Activated naive CD8-positive, alpha-beta T cell treated with anti-CD3 and anti-CD28 coated beads, Interleukin-2, amount 50 U/mL, for 16 hours (primary cell): Measurements from ENCODE around the gene COL6A2.
"Not testable (repeated sequence)": the region's sequence is repeated elsewhere in the genome, so short reads cannot be mapped to it uniquely, and the experiment has no call there.

Experiments
- DNase-seq: peaks from one replicate; pipeline ENCODE4 v3.0.0-alpha.2; 2020; ENCODE audit warnings: low read depth, low spot score

Gene COL6A2

DNA sequence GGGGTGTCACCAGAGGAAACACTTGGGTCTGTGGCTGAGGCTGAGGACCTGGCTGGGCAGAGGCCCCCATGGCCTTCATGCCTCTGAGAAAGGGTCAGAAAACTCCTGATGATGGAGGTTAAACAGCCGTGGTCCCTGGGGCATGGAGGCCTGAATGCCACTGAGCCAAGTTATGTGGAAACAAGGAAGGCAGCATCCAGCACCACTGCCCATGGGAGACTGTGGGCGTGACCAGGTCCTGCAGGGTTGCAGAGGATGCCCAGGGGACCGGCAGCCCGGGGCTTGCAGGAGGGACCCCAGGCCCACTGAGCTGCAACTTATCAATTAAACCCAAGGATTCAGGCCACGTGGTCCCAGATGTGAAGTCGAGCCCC is 18.9 kb upstream of the COL6A2 start:
- DNase-seq, result no peak

DNA sequence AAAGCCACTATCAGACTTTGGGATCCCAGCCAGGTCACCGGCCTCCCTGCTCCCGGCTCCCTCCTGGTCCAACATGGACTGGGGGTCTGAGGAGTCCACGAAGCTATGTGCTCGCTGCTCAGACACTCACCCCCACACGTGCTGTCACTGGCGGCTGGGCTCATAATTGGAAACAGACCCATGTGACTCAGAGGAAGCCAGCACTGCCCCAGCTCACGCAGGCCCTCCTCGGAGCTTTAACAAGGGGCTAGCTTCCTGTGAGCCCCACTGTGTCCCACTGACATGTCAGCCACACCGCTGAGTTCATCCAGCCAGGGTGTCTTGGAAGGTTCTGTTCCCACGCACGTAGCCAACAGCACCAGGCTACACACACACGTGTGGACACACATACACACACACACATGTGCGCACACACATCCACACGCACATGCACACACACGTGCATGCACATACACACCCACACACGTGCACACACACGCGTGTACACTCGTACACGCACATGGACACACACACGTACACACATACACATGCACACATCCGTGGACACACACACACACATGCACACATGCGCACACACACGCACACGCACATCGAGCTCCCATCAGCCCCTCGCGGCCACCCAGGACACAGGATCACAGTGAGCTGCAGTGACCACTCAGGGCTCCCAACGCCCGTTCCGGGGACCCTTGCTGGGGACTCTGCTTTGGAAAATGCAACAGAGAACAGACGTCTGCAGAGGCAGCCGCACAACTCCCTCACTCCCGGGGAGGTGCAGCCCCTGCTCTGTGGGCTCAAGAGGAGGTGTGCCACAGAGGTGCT is 18.4 kb upstream of the COL6A2 start:
- DNase-seq, result no peak

DNA sequence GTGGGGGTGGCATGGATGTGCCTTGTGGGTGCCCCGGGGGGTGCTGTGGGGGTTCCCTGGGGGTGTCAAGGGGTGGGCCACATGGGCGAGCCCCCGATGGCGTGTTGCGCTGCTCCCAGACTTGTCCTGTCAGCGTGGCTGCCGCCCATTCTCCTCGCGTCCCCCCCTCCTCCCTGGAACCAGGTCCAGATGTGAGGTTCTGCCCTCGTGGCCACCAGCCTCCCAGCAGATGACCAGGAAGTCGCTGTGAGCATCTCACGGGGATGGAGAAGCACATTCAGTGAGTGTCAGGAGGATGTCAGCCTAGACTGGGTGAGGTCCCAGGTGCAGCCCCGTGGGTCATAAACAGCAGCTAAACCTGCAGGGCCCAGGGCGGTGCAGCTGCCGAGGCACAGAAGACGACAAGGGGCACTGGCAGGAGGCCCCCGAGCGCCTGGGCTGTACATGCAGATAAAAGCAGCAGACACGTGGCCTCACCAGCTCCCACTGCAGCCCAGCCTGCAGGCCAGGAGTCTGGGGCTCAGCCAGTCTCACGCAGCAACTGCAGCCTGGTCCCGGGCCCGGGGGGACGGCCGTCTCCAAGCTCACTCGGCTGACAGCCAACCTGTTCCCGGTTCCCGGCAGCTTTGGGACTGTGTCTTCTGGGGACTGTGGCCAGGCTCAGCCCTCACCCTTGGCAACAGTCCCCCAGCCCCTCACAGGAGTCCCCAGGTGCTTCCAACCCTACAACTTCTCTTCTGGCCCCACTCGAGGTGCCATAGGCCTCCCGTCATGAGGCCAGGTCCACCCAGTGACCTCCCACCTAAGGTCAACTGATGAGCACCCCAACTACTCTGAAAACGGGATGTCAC is 17.5 kb upstream of the COL6A2 start:
- DNase-seq, result no peak

DNA sequence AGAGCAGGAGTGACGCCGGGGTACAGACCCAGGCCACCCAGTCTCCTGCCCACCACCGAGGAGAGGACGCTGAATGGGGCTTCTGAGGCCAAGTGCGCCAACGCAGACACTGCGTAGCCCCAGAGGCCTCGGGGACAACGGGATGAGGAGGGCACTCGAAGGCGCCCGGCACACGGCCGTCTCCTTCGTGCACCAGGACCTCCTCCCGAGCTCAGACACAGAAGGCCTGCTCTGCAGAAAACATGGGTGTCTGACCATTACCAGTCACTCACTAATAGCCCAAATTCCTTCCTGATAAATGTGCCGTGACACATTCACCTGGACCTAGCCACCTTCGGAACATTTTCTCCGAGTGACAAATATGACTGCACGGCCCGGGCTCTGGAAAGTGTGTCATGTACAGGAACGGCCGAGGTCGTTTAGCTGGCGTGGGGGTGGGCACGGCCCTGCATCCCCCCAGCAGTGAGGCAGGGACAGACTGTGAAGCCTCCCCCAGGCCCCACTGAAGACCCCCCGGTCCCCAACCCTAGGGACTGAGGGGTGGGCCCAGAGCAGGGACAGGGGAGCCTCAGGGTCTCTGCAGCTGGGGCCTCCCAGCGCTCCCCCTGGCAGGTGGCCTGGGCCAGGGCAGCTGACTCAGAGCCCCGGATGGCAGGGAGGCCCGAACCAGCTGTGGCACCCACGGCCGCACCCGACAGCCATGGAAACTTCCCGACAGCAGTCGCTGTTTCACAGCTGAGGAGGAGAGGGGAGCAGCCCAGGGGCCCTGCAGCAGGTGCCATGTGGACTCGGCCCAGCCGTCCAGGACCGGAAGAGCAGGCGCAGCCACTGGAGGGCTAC is 16.7 kb upstream of the COL6A2 start:
- no peak for DNase-seq

DNA sequence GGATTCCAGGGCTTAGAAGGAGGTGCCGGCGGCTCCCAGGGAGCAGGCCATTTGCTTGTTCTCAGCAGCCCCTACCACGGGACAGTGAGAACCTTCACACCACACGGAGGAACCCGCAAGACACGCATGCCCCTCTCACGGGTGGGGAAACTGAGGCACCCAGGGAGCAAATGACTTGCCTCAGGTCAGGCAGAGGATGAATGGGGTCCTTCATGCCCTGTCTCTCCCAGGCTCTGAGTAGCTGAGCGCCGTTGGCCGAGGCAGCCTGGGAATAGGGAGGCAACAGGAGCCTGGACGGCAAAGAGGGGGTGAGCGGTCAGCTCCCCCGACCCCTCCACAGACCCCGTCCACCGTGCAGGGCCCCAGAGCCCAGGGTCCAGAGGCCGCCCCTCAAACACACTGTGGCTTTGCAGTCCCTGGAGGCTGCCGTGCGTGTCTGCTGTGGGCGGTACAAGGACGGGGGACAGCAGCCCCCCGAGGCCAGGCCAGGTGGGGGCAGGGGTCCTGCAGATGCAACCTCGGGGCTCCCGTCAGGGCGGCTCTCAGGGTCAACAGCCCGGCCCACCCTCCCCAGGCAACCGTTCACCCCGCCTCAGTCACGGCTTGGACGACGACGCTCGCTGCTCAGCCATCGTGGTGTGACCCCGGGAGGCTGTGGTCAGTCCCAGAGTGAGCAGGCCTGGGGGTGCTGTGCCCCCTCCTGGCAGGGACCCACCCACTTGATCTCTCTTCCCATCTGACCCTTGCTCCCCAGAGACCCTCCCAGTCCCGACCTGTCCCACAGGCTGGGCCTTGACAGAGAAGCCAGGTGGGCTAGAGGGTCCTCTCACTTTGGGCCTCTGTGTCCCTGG is 15.8 kb upstream of the COL6A2 start:
- no peak for DNase-seq

GRCh38 chr21:46082713-46082962 is 15.3 kb upstream of the COL6A2 start:
- DNase-seq, result no peak

DNA sequence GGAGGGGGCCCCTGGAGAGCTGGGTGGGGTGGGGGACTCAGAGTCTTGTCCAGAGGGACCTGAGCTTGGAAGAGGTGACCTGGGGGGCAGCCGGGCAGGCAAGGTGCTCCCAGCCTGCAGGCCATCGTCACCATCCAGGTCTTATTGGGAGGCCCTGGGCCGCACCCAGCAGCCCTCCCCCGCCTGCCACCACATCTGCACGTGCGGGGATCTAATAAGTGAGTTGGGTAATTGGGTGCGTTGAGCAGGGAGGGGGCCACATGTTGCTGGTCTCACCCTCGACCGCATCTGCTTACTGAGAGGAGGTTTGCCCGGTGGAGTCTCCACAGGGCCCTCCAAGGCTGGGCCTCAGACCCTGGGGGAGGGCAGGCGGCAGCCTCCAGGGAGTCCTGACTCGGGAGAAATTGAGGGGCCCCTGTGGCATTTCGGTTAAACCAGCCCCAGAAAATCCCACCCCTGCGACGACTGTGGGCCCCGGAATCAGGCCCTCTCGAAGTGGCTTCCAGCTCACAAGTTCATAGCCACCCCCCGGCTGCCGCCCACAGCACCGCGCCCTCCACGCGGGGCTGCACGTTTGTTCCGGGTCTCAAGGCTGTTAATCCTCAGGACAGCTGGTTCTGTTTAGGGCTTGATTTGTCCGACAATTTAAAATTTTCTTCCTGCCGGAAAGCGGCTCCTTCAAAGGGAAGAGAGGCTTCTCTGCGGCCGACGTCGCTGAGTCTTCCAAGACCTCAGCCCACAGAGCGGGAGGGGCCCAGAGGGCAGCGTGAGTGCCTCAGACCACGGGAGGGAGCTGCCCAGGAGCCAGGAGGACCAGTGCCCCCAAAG is 14.7 kb upstream of the COL6A2 start:
- no peak for DNase-seq

- no peak for DNase-seq
Measured at GRCh38 chr21:46083791-46084561, 13.9 kb upstream of the COL6A2 start.

DNA sequence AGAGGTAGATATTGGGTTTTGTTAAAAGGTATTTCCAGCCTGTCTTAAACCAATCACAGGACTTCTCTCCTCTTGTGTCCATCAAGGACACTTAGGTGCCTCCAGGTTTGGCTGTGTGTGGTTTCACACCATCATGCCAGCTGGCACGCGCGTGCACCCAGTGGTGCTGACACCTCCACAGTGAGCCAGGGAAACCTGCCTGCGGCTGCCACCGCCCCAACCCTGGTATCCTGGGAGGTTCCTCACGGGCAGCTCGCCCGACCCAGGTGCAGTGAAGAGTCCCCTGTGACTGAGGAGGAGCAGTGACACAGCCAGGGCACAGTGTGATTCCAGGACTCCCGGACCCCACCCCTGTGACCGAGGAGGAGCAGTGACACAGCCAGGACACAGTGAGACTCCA is 13.2 kb upstream of the COL6A2 start:
- DNase-seq, result no peak

DNA sequence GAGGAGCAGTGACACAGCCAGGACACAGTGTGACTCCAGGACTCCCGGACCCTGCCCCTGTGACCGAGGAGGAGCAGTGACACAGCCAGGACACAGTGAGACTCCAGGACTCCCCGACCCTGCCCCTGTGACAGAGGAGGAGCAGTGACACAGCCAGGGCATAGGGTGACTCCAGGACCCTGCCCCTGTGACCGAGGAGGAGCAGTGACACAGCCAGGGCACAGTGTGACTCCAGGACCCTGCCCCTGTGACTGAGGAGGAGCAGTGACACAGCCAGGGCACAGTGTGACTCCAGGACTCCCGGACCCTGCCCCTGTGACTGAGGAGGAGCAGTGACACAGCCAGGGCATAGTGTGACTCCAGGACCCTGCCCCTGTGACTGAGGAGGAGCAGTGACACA is 12.7 kb upstream of the COL6A2 start:
- DNase-seq, result not testable (repeated sequence)

GRCh38 chr21:46087641-46088040 is 10.3 kb upstream of the COL6A2 start:
- DNase-seq, result no peak

DNA sequence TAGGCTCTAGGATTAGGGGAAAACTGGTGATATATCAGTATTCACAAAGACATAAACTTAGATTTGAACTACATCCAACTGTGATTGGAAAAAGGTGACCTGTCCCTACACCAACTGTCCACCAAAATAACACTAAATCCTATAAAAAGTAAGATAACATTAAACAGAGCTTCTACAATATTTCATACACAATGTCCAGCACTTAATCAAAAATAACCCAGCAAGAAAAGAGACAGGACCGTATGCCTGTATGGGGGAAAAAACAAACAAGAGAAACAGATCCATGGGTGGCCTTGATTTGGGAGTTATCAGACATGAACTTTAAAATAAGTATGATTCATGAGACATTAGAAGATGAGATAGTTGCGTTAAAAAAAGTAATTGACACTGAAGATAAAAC is 9.7 kb upstream of the COL6A2 start:
- DNase-seq, result no peak

DNA sequence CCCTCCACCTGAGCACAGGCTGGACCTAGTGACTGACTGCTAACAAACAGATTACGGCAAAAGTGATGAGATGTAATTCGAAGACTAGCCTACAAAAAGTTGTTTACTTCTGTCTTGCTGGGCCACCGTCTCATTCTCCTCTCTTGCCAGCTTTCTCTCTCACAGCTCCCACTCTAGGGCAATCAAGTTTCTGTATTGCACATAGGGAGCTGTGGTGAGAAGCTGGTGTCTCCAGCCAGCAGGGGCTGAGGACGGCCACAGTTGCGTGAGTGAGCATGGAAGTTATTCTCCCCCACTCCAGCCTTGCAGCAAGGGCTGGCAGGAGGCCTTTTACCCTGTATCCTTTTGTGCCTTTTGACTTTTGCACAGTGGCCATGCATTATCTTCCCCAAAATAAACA is 8.6 kb upstream of the COL6A2 start:
- no peak for DNase-seq

DNA sequence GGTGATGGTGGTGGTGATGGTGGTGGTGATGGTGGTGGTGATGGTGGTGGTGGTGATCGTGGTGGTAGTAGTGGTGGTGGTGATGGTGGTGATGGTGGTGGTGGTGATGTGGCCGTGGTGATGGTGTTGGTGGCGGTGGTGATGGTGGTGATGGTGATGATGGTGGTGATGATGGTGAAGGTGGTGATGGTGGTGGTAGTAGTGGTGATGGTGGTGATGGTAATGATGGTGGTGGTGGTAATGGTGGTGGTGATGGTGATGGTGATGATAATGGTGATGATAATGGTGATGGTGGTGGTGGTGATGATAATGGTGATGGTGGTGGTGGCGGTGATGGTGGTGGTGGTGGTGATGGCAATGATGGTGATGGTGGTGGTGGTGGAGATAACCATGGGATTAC is 6.8 kb upstream of the COL6A2 start:
- DNase-seq, result no peak

GRCh38 chr21:46091631-46092025 is 6.3 kb upstream of the COL6A2 start:
- no peak for DNase-seq

GRCh38 chr21:46092026-46092764 is 5.7 kb upstream of the COL6A2 start:
- no peak for DNase-seq

- no peak for DNase-seq
Measured at GRCh38 chr21:46092811-46093667, 4.9 kb upstream of the COL6A2 start.
